Fibroblast of villous mesenchyme (primary cell): ENCODE results near the gene TLR6. TPM values are rescaled to one million over a fixed set of nuclear protein-coding genes. Genes with fewer than 3 reads are reported as not detected.
A peak's percentile ranks its signal among the peaks of the same experiment; 100 is the strongest.

Experiments
- DNase-seq: peaks from one replicate; pipeline ENCODE4 v3.0.0-alpha.2; 2010; ENCODE audit warnings: low read depth
- H3K4me3 ChIP-seq: 2 replicates; pipeline ENCODE4 v1.5.1; 2011; ENCODE audit warnings: low read depth, mild to moderate bottlenecking, low read length
- total RNA-seq: library from RNA; depleted of rRNA; stranded (reverse); fragments of >200 nt; gene quantifications from 2 replicates; pipeline ENCODE4 v1.2.3, GENCODE V29; 2012
- TF ChIP-seq, protein P1 (sequence below): IDR thresholded peaks from 2 replicates; pipeline ENCODE4 v1.5.1; 2012; ENCODE audit warnings: low read depth, mild to moderate bottlenecking, low read length; ENCODE audit not compliant: insufficient read depth

The TLR6 gene
- total RNA-seq, 1 donor, result 3.0 TPM

GRCh38 chr4:38859501-38859900 is 2.9 kb upstream of the TLR6 start:
- DNase-seq, result no peak
- TF ChIP-seq, protein P1, sequence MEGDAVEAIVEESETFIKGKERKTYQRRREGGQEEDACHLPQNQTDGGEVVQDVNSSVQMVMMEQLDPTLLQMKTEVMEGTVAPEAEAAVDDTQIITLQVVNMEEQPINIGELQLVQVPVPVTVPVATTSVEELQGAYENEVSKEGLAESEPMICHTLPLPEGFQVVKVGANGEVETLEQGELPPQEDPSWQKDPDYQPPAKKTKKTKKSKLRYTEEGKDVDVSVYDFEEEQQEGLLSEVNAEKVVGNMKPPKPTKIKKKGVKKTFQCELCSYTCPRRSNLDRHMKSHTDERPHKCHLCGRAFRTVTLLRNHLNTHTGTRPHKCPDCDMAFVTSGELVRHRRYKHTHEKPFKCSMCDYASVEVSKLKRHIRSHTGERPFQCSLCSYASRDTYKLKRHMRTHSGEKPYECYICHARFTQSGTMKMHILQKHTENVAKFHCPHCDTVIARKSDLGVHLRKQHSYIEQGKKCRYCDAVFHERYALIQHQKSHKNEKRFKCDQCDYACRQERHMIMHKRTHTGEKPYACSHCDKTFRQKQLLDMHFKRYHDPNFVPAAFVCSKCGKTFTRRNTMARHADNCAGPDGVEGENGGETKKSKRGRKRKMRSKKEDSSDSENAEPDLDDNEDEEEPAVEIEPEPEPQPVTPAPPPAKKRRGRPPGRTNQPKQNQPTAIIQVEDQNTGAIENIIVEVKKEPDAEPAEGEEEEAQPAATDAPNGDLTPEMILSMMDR, result no peak

GRCh38 chr4:38858097-38858420 is 1.4 kb upstream of the TLR6 start:
- DNase-seq, result no peak
- no peak overlapping the region for H3K4me3 ChIP-seq
- TF ChIP-seq, protein P1, result no peak

More at GRCh38 chr4:38859501-38859900, 2.9 kb upstream of the TLR6 start:
- H3K4me3 ChIP-seq, result no peak overlapping the region

DNA sequence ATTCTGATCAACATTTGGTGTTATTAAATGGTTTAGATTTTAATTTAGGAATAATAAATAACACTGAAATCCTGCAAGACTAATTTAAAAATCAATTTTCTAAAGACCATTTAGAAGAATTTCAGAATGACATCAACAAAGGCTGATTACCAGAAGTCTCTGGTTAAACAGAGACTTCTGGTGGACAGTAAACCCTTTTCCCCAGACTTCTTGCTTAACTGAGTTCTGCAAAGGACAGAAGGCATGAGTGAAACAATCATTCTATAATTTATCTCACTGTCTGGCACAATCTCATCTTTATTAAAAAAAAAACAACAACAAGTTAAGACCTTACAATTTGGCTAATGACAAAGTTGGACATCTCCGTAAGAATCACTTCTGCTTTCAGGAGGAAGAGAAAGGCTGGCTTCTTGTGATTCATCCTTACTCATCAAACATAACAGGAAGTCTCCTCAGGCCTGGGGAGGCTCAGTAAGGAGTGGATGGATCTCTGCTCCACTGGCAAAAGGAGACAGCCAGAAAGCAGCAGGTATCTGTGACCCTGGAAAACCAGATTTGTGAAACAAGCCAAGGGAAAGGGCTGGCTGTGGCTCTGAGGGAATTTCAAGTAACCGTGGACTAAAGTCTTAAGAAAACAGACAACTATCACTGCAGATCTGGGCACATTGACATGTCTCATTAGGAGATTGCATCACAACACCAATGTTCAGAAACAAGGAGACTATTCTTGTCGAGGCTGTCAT is 908 bp upstream of the TLR6 start:
- TF ChIP-seq, protein P1, result no peak
- peak; percentile 90 for DNase-seq
- no peak overlapping the region for H3K4me3 ChIP-seq

DNA sequence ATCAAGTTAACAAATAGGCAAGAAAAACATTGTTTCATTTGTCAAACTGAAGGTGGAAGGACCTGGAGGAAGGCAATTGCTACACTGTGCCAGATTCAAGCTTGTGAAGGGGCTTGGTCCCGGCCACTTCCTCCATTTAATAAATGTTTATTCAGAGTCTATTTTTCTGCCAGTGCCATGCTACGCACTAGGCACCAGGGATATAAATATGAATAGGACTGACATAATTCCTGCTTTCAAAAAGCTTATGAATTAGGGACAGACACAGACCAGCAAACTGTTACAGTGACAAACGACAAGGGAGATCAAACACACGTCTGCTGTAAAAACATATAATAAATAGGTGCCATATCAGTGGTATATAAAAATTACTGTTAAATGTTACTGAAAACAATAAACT is 571 bp downstream of the TLR6 start:
- H3K4me3 ChIP-seq, result peak overlapping the region; percentile 21
- no peak for DNase-seq
- TF ChIP-seq, protein P1, result no peak

GRCh38 chr4:38855466-38855865 is 1.2 kb downstream of the TLR6 start:
- H3K4me3 ChIP-seq, result no peak overlapping the region
- TF ChIP-seq, protein P1, result no peak
- DNase-seq, result no peak

GRCh38 chr4:38846015-38846414 is 10.6 kb downstream of the TLR6 start:
- no peak overlapping the region for H3K4me3 ChIP-seq
- TF ChIP-seq, protein P1, result no peak
- DNase-seq, result no peak

DNA sequence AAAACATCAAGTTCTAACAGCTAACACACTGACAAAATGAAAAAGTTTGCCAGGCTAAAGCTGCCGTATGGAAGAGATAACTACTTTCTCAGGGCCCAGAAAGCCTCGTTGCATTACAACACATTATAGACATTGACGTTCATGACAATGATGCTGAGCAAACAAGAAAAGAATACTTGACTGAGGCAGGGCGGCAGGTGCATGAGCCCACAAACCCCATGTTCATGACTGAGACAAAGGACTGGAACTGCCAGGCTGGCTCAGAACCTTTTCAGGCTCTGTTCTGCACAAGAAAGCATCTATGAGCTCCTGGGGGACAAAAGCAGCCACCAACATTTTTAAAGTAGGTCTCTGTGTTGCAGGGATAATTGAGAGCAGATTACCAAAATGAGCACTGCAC is 13.6 kb downstream of the TLR6 start:
- TF ChIP-seq, protein P1, result no peak
- DNase-seq, result no peak
- H3K4me3 ChIP-seq, result no peak overlapping the region
